Lower leg skin (tissue), 4 donors: Measurements from ENCODE around the gene PROSER3. TPM values are rescaled to one million over a fixed set of nuclear protein-coding genes. Genes with fewer than 3 reads are reported as not detected.
A peak's percentile ranks its signal among the peaks of the same experiment; 100 is the strongest.

ENCODE experiments used
- DNase-seq, 2 donors: peaks; one replicate each; pipeline ENCODE4 v3.0.0-alpha.2; 2019; ENCODE audit warnings: low spot score in 2 of 2
- H3K4me3 ChIP-seq: fragments of 200-600 bp; sonication (generic); 2 replicates; pipeline ENCODE4 v1.5.1; 2017; ENCODE audit warnings: mild to moderate bottlenecking, low read depth; ENCODE audit not compliant: poor library complexity, severe bottlenecking
- CTCF ChIP-seq, 3 donors: fragments of 450-650 bp; IDR thresholded peaks; one replicate each; pipeline ENCODE4 v1.5.1; 2016; ENCODE audit warnings: antibody characterized with exemption in 3 of 3, mild to moderate bottlenecking in 3 of 3, moderate library complexity in 2 of 3
- POLR2A ChIP-seq, 2 donors: fragments of 450-650 bp; IDR thresholded peaks; one replicate each; pipeline ENCODE4 v1.6.1; 2016 to 2017; ENCODE audit warnings: antibody characterized with exemption in 2 of 2, mild to moderate bottlenecking in 1 of 2, moderate library complexity in 1 of 2
- WGBS, 2 donors: methylation state at CpG; one replicate each; pipeline ENCODE4 v1.1.5; 2018; 5-methylcytosine and 5-hydroxymethylcytosine counted together
- intact Hi-C: fragments of 100-400 bp; cut with DNase I; formaldehyde crosslinking; loops from one replicate; pipeline ENCODE4 v1.15.0; 2023; ENCODE audit warnings: low total_unique reads
- total RNA-seq, 4 donors: library from RNA; depleted of rRNA; stranded (reverse); fragments of >200 nt; gene quantifications; one replicate each; pipeline ENCODE4 v1.1.0, GENCODE V29; 2016

The PROSER3 gene
- total RNA-seq, 4 donors from 2014 or later = 9.2 to 20.4 (median 12.9) TPM

DNA sequence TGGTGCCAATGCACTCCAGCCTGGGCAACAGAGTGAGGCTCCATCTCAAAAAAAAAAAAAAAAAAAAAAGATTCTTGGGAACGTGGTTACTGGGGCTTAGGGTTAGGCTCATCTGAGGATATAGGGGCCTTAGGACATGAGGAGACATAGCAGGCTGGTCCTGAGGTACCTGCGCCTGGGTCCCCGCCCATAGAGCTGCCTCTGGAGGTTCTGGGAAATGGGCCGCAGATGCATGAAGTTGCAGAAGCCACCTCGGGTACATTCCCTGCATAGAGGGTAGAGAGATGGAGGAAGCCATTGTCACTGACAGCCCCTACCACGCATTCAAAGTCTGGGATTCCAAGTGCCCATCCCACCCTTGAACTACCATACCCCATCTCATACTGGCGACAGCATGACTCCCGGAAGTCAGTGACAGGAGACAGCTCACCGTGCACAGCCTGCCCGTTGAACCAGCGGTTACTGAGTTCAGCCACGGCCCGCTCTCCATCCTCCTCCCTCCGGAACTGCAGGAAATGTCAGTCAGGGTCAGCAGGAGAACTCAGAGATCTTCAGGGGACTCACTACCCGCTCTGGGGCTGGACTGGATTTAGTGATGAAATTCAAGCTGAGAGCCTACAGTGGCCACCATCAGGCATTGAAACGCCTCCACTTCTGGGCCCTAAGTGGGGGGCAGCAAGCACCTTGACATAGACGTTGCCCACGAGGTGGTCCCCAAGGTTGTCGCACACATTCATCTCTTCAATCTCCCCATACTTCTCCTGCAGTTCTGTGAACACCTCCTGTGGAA lies 14.1 kb upstream of the PROSER3 start:
- no peak for DNase-seq
- TF ChIP-seq POLR2A (IDR thresholded peaks at IDR 0.05) (no peak), CTCF (IDR thresholded peaks at IDR 0.05) (no peak)
- intact Hi-C loops = no loop called here
- WGBS, 2 donors = 86 to 87% methylated on average over 19 of the region's 19 CpGs
- H3K4me3 ChIP-seq = no peak overlapping the region

DNA sequence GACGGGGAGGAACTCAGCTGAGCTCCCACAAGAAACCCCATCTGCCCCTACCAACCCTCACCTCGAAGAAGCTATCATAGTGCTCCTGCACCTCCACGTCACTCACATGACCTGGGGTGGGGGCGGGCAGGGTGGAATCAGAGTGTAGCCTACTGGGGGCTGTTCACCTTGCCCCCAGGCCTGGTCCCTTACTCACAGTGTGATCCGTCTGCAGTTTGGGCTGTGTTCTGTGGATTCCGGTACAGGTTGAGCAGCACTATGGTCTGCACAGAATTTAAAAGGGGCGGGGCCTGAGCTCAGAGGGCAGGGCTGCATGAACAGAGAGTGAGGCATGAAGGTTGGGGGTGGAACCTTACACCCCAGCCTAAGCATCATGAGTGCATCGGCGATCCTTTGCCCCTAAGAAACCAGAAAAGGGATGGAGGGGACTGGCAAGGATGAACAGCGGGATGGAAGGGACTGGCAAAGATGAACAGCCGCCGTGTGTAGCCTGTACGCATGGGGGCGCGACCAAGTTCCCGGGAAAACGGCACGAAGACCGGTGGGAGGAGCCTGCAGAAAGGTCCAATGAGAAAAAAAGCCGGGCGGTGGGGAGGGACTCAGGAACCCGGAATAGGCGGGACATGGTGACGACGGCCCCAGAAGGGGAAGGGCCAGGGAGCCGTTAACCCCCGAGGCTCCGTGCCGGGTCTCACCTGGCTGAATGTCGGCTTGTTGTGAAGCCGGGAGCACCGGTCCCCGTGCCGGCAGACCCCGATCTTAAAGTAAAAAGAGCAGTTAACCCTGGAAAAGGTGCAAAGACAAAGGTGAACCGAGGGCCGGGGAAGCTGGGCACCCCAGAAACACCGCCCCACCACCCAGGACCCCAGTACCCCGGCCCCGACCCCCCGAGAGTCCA lies 13.3 kb upstream of the PROSER3 start:
- TF ChIP-seq POLR2A (IDR thresholded peaks at IDR 0.05) (no peak), CTCF (IDR thresholded peaks at IDR 0.05) (no peak)
- intact Hi-C loops = no loop called here
- peak overlapping the region; percentile 86 for H3K4me3 ChIP-seq
- 7 to 9% methylated on average over 39 to 41 of the region's 41 CpGs for WGBS, 2 donors
- peak; percentile 96 to 99 for DNase-seq

- WGBS, 2 donors = 0% methylated on average over 39 to 40 of the region's 40 CpGs
- H3K4me3 ChIP-seq = peak within 1 kb of the TSS; percentile 86
- DNase-seq = peak; percentile 98 to 99
- intact Hi-C loops = no loop called here
- TF ChIP-seq POLR2A (IDR thresholded peaks at IDR 0.05) (no peak), CTCF (IDR thresholded peaks at IDR 0.05) (no peak)
These were observed 12.5 kb upstream of the PROSER3 start, which contains the start of the genes PSENEN and U2AF1L4 for GRCh38 chr19:35745328-35746086. Gene PSENEN (plus strand): TSS chr19:35745651. CDS start chr19:35745931, 280 bp downstream. Gene U2AF1L4 (minus strand): TSS chr19:35745418. CDS start chr19:35745391, 27 bp downstream.

- no peak for DNase-seq
- TF ChIP-seq CTCF (IDR thresholded peaks at IDR 0.05) (no peak), POLR2A (IDR thresholded peaks at IDR 0.05) (no peak)
- WGBS, 2 donors = 0 to 7% methylated on average over 4 of the region's 4 CpGs
- peak overlapping the region; percentile 37 for H3K4me3 ChIP-seq
- intact Hi-C loops = no loop called here
These were observed 11.9 kb upstream of the PROSER3 start for GRCh38 chr19:35746087-35746462.

- TF ChIP-seq POLR2A (IDR thresholded peaks at IDR 0.05) = no peak
- no peak for TF ChIP-seq CTCF (IDR thresholded peaks at IDR 0.05)
- 85 to 92% methylated on average over 5 of the region's 5 CpGs for WGBS, 2 donors
- DNase-seq = no peak
- H3K4me3 ChIP-seq = no peak overlapping the region
- intact Hi-C loops = no loop called here
These were observed 11.4 kb upstream of the PROSER3 start for GRCh38 chr19:35746531-35746930.
